Measurements from ENCODE around the gene LRGUK.

Gene LRGUK

GRCh38 chr7:134129856-134130523 lies 2.9 kb downstream of the LRGUK start:
- no peak for DNase-seq

DNA sequence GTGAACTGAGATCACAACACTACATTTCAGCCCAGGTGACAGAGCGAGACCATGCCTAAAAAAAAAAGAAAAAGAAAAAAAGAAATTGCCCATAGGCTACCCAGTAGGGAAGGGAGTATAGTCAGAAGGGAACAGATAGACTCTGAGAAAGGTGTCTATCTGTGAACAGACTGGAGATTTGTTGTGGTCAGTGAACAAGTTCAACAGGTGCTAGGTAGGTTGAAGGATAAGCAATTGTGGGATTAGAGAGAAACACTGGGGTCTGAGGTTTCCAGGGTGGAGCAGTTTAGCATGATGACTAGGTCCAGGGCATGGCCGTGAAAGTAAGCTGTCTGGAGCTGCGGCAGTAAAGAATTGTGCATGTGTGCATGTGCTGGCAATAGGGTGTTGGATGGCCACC lies 6.9 kb downstream of the LRGUK start:
- DNase-seq = no peak

DNA sequence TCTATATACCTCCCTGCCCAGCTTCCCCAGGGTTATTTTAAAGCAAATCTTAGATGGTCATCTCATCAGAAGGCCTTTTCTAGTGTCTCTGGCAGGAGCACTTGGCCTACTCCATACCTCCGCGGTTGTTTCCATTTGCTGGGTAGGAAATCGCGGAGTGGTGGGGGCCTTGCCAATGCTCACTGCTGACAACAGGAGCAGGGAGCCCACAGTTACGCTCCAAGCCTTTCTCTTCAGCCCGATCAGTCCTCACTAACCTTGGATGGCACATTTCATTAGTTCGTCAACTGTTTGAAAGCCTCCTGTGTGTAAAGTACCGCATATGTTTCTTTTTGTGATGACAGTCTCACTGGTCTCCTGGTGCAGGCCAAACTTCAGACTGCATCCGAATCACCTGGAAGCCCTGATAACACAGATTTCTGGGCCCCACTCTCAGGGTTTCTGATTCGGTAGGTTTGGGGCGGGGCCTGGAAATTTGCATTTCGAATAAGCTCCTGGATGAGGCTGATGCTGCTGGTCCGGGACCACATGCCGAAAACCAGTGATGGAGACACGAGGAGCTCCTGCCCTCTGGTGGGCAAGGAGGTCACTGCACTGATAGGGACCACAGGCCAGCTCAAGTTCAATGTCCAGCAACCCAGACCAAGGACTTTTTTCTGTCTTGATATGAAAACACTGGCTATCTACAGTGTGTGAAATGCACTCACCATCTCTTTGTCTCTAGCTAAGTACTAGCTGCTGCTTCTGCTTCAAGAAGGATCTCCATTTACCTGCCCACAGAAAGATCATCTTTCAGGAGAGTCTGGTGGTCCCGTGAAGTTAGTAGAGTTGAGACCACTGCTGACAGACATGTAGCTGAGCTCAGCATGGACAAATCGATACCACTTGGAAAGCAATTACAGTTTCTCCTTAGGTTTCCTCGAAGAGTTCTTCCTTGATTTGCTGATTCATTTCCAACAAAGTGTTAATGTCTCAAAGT lies 14.0 kb downstream of the LRGUK start:
- DNase-seq = peak; percentile 2

DNA sequence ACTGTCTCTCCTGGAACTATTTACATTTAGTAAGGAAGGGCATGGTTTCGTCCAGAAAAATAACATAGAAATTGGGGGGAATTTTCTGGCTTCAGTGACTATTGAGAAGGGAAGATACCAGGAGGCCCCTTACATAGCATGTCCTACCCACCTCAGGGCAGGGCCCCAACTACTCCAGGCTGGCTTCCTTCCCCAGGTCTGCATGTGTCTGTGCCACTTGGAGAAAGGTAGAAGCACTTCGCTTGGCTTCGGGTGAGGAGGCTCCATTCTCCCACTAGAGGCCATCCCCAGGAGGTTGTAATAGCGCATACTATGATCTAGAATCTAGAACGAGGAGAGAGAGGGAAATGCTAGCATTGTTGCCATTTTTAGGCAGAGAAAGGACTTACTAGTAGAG lies 14.7 kb downstream of the LRGUK start:
- DNase-seq = no peak

DNA sequence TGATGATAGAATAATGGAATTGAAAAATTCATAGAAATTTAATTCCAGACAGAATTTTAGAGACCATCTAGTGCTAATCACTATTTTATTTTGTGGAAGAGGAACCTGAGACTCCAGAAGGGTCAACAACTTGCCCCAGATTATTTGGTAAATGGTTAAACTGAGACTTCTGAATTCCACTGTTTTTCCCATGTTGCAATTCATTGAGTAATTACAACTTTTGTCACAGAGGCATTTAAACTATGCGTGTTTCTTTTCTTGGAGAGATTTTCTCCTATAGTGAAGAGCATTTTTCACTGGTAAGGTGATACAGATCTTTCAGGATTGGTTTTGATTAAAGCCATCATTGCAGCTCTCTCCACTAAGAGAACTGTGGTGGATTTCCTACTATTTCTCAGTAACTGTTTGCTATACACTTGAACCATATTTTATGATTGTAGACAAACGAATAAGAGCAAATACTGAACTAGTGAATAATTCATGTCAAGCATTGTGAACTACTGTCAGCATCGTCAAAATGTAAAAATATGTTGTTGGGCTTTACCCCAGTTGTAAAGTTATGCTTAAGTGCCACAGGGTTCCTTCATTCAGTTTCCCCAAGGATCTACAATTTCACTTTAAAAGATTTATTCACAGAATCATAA lies 26.5 kb downstream of the LRGUK start:
- DNase-seq = no peak

DNA sequence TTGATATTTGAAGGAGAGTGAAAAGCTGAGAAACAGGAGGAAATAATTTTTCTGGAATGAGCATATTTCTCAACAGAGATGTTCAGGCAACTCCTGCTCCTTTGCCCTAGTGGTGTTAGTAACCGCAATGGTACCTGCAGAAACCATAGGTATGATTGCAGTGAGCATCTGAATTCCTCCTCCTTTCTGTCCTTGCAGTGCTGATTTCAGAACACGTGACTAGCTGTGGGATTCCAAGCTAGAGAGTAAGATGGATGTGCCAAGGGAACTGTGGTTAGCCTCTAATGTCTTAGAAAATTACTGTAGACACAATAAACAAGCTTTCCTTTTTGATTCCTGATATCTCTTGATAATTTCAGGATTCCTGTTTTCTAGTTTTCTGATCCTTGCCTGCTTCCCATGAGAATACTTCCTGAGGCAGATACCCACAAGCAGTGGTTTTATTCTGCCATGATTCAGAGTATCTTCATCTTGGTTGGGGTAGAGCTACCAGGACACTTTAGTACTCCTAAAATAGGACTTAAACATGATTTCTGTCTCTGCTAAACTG lies 27.5 kb downstream of the LRGUK start:
- no peak for DNase-seq

DNA sequence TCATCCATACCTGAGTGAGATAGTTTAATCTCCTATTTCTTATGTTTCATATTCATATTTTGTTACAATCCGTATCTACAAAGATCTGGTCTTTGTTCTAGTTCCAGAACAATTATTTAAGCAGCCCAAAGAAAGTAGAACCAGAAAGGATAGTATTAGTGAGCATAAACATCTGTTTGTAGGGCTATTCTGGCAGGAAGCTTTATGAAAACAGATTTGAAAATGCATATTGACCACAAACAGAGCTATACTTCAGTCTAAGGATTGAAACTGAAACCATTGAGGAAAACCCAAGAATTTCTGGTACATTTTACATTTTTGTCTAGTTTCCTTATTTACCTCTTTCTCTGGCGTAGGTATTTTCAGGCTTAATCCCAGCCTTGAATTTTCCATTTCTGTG lies 28.1 kb downstream of the LRGUK start:
- no peak for DNase-seq

DNA sequence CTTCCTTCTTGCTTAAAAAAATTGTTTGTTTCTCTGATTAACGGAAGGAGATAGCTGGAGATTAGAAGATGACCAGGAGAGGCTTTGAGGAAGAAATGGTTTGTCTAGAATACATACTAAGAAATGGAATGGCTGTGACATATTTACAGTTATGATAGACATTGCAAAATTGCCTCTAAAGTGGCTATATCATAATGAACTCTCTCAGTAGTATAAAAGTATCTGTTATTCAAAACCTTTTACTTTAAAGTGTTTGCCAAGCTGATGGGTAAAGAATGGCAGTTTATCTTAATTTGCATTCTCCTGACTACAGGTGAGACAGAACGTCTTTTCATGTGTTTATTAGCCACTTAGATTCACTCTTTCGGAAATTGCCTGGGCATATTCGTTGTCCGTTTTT lies 28.7 kb downstream of the LRGUK start:
- DNase-seq = no peak

- DNase-seq = no peak
Observed at GRCh38 chr7:134165252-134165651, 38.1 kb downstream of the LRGUK start.

- no peak for DNase-seq
Observed at GRCh38 chr7:134167250-134167649, 40.1 kb downstream of the LRGUK start.

DNA sequence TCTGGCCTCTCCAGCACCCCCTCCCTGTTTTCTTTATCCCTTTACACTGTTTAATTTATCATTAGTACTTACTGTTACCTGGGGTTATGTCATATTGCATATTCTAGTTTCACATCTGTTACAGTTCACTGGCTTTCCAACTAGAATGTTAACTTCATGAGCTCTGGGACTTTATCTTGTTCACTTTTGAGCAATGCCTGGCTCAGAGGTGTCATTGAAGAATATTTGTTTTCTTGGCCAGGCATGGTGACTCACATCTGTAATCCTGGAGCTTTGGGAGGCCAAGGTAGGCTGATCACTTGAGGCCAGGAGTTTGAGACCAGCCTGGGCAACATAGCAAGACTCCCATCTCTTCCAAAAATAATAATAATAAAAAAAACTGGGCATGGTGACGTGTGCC lies 40.7 kb downstream of the LRGUK start:
- DNase-seq = no peak

DNA sequence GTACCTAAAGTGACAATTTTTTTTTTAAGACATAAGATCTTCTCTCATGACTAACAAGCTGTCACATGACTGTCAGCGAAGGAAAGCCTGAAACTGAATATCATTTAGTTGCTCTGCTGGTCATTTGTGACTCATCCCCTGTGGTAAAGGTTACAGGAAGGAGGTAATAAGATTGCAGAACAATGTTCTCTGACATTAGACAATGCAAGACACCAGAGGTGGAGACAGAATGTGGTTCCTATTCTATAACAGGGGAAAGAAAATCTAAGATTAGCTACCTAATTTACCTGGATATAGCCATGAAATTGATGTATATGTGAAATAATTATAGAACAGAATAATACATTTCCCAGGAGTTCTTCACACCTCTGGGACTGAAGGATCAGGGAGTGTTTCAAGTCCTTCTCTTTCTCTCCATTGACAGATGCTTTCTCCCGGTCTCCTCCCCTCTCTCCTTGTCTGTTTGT lies 47.7 kb downstream of the LRGUK start:
- DNase-seq = no peak

- no peak for DNase-seq
Observed at GRCh38 chr7:134175334-134176036, 48.3 kb downstream of the LRGUK start.

DNA sequence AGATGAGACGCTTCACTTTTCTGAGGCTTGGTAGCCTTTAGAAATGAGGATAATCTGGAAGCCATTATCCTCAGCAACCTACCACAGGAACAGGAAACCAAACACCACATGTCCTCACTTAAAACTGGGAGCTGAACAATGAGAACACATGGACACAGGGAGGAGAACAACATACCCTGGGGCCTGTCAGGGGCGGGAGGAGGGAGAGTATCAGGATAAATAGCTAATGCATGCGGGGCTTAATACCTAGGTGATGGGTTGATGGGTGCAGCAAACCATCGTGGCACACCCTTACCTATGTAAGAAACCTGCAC lies 48.9 kb downstream of the LRGUK start:
- no peak for DNase-seq

DNA sequence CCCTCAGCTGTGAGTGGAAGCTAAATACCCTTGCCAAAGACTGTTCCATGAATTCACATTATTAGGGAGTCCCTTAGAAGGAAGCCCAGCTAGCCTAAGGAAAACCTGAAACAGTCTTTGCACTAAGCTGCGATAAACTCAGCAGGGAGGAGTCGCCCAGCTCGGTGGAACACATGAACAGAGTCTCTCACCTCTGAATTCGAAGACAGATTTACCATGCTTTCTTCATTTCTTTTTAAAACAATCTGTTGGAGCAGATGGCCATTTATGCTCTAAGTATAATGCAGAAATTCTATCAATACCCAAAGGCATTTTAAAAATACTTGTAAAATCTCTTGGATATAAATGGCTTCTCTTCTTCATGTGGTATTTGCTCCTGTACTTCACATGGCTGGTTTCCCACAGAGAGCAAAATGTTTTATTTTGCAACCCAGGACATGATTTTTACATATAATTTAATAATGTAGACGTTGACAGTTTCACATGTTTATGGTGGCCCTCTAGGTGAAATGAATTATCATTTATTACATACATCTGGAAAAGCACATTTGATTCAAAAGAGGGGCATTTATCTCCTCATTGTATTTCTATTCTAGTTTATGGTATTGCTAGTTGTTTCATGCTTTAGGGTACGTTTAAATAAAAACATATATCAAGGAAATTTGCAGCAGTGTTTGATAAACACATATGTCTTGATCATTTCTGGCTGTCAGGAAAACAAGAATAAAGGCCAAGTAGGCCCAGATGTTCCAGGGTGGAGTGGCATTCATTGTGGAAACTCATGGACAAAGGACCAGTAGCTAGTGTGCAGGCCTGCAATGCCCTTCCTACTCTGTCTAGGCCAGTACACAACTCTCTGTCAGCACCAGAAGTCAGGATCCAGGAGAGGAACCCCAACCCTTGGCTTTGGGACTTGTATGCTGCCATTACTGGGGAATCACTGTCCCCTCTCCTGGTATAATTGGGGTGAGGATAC lies 52.2 kb downstream of the LRGUK start:
- peak; percentile 30 for DNase-seq

DNA sequence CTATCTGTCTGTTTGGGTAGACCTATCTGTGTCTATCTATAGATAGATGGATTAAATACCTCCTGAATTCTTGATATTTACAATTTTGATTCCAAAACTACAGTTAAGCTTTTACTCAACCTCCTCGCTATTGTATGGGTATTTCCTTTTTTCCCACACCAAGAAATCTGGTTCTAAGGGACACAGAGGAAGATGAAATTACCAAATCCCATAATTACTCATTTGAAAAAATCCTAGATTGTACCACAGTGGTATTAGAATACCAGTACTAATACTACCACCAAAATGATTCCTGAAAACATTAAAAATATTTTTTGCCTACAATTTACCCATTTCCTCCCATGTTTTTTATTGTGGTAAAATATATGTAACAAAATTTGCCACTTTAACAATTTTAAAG lies 53.2 kb downstream of the LRGUK start:
- DNase-seq = no peak

- no peak for DNase-seq
Observed at GRCh38 chr7:134182078-134182477, 54.9 kb downstream of the LRGUK start.

- no peak for DNase-seq
Observed at GRCh38 chr7:134184767-134185166, 57.6 kb downstream of the LRGUK start.

DNA sequence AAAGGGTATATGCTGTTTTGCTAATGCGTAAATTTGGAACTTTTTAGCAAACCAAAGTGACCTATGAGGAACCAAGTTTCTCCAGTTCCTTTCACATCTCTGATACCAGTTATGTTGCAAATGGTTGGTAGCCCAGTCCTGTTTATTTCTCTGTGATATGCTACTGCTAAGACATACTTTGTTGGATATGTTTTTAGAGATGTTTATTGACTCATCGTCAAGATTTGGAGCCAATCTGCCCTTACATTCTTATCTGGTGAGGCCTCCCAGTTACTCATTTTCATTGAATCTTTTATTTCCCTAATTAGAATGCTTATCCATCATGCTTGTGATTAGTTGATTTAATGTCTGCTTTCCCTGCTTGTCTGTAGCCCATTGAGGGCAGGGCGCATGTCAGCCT lies 58.9 kb downstream of the LRGUK start:
- no peak for DNase-seq

DNA sequence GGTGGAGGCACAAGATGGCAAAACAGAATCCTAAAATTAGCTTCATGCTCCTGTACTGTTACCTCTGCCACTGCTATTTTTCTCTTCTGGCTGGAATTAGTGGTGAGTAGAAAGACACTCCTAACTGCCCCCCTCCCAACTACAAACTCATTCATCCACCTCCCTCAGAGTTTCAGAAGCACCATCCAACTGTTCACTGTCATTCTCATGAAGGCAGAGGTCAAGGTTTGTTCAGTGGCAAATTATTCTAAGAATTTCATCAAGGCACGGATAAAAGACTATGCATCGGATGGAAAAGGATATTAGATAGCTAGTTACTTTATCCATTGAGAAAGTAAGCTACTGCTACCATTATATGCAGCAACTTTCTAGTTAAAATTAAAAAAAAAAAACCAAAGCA lies 59.7 kb downstream of the LRGUK start:
- DNase-seq = no peak

- DNase-seq = no peak
Observed at GRCh38 chr7:134187893-134188292, 60.8 kb downstream of the LRGUK start.

- no peak for DNase-seq
Observed at GRCh38 chr7:134188311-134188710, 61.2 kb downstream of the LRGUK start.
